Peyer's patch (tissue), 4 donors: ENCODE data around the gene LINGO1. TPM values are rescaled to one million over a fixed set of nuclear protein-coding genes. Genes with fewer than 3 reads are reported as not detected.

ENCODE experiments used
- DNase-seq, 3 donors: peaks; one replicate each; pipeline ENCODE4 v3.0.0-alpha.2; 2017 to 2019
- H3K27ac ChIP-seq, 4 donors: fragments of 200-600 bp; sonication (generic); one replicate each; pipeline ENCODE4 v1.5.1; 2016 to 2019
- H3K27me3 ChIP-seq, 2 donors: fragments of 200-600 bp; sonication (generic); one replicate each; pipeline ENCODE4 v1.5.1; 2019
- H3K36me3 ChIP-seq, 3 donors: fragments of 200-600 bp; sonication (generic); one replicate each; pipeline ENCODE4 v1.5.1; 2016 to 2019
- H3K4me1 ChIP-seq, 4 donors: fragments of 200-600 bp; sonication (generic); one replicate each; pipeline ENCODE4 v1.5.1; 2016 to 2019
- H3K4me3 ChIP-seq, 4 donors: fragments of 200-600 bp; sonication (generic); 1 replicate in 3 of 4; 2 replicates in 1 of 4; pipeline ENCODE4 v1.5.1; 2016 to 2019; ENCODE audit warnings: mild to moderate bottlenecking in 1 of 4
- H3K9me3 ChIP-seq, 4 donors: fragments of 200-600 bp; sonication (generic); one replicate each; pipeline ENCODE4 v1.5.1; 2016 to 2019; ENCODE audit warnings: mild to moderate bottlenecking in 1 of 4
- POLR2A ChIP-seq, 2 donors: fragments of 450-650 bp; IDR thresholded peaks; one replicate each; pipeline ENCODE4 v1.5.1; 2017; ENCODE audit warnings: antibody characterized with exemption in 2 of 2, mild to moderate bottlenecking in 2 of 2, moderate library complexity in 2 of 2
- total RNA-seq, 4 donors: library from RNA; depleted of rRNA; stranded (reverse); fragments of >200 nt; gene quantifications; one replicate each; pipeline ENCODE4 v1.1.0, GENCODE V29; 2016
- TF ChIP-seq, protein P1 (sequence below), 6 experiments: fragments of 450-650 bp in 4 of 6; fragments of 200-600 bp in 2 of 6; sonication (generic) in 1 of 6; IDR thresholded peaks; one replicate each; pipeline ENCODE4 v1.5.1; 2017 to 2019; ENCODE audit warnings: antibody characterized with exemption in 6 of 6, mild to moderate bottlenecking in 3 of 6, moderate library complexity in 1 of 6

Gene LINGO1
- total RNA-seq, 4 donors from 2014 or later: 3.0 TPM; not detected in 3

- Histone ChIP-seq H3K27ac (no peak overlapping the region), H3K27me3 (no peaks in the 10 kb centered on the region), H3K4me3 (no peak overlapping the region), H3K36me3 (no peaks in the 10 kb centered on the region), H3K4me1 (peaks cover 0 to 6% (median 0%) of the 10 kb centered on the region in 4 donors), H3K9me3 (no peaks in the 10 kb centered on the region)
- no peak for DNase-seq
- TF ChIP-seq POLR2A (IDR thresholded peaks at IDR 0.05): no peak
- TF ChIP-seq, protein P1, sequence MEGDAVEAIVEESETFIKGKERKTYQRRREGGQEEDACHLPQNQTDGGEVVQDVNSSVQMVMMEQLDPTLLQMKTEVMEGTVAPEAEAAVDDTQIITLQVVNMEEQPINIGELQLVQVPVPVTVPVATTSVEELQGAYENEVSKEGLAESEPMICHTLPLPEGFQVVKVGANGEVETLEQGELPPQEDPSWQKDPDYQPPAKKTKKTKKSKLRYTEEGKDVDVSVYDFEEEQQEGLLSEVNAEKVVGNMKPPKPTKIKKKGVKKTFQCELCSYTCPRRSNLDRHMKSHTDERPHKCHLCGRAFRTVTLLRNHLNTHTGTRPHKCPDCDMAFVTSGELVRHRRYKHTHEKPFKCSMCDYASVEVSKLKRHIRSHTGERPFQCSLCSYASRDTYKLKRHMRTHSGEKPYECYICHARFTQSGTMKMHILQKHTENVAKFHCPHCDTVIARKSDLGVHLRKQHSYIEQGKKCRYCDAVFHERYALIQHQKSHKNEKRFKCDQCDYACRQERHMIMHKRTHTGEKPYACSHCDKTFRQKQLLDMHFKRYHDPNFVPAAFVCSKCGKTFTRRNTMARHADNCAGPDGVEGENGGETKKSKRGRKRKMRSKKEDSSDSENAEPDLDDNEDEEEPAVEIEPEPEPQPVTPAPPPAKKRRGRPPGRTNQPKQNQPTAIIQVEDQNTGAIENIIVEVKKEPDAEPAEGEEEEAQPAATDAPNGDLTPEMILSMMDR (IDR thresholded peaks at IDR 0.05): no peak
Measured at GRCh38 chr15:77566092-77566491, 66.6 kb downstream of the LINGO1 start.

GRCh38 chr15:77565378-77565915, 67.3 kb downstream of the LINGO1 start:
- H3K4me1 ChIP-seq: peaks cover 0 to 6% (median 0%) of the 10 kb centered on the region in 4 donors

GRCh38 chr15:77564938-77565337, 67.8 kb downstream of the LINGO1 start:
- Histone ChIP-seq H3K27ac (no peak overlapping the region), H3K27me3 (no peaks in the 10 kb centered on the region), H3K4me1 (peaks cover 0 to 6% (median 0%) of the 10 kb centered on the region in 4 donors), H3K36me3 (no peaks in the 10 kb centered on the region), H3K9me3 (no peaks in the 10 kb centered on the region), H3K4me3 (no peak overlapping the region)
- DNase-seq: no peak
- TF ChIP-seq, protein P1 (IDR thresholded peaks at IDR 0.05): no peak
- no peak for TF ChIP-seq POLR2A (IDR thresholded peaks at IDR 0.05)

More at GRCh38 chr15:77565378-77565915, 67.3 kb downstream of the LINGO1 start:
- no peak overlapping the region for H3K4me3 ChIP-seq
- no peak overlapping the region for H3K27ac ChIP-seq
- no peak for TF ChIP-seq POLR2A (IDR thresholded peaks at IDR 0.05)
- TF ChIP-seq, protein P1 (IDR thresholded peaks at IDR 0.05): no peak
- no peaks in the 10 kb centered on the region for H3K9me3 ChIP-seq
- no peaks in the 10 kb centered on the region for H3K27me3 ChIP-seq
- DNase-seq: no peak
- H3K36me3 ChIP-seq: no peaks in the 10 kb centered on the region

DNA sequence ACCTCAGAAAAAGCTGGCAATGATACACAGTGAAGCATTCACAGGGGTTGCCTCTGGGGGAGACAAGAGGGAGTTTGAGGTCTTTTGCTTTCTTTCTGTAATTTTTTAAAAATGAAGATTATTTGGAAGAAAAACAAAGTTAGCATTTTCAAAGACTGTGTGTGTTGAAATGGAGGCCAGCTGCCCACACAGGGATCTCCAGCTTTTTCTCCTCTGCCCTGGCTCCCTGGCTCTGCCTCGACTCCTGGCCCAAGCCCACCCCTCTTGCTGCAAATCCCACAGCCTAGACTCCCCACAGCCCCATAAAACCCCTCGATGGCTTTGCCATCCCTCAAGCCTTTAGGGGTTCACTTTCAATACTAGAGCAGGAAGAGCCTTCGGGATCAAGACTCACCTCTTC, 68.4 kb downstream of the LINGO1 start:
- DNase-seq: no peak

GRCh38 chr15:77563623-77564156, 69.0 kb downstream of the LINGO1 start:
- Histone ChIP-seq H3K36me3 (no peaks in the 10 kb centered on the region), H3K27ac (no peak overlapping the region), H3K4me3 (no peak overlapping the region), H3K27me3 (no peaks in the 10 kb centered on the region), H3K4me1 (no peaks in the 10 kb centered on the region), H3K9me3 (no peaks in the 10 kb centered on the region)
- no peak for TF ChIP-seq POLR2A (IDR thresholded peaks at IDR 0.05)
- TF ChIP-seq, protein P1 (IDR thresholded peaks at IDR 0.05): no peak
- DNase-seq: no peak

More for the DNA sequence above, 68.4 kb downstream of the LINGO1 start:
- Histone ChIP-seq H3K4me1 (no peaks in the 10 kb centered on the region), H3K27ac (no peak overlapping the region), H3K9me3 (no peaks in the 10 kb centered on the region), H3K36me3 (no peaks in the 10 kb centered on the region), H3K27me3 (no peaks in the 10 kb centered on the region), H3K4me3 (no peak overlapping the region)
- TF ChIP-seq, protein P1 (IDR thresholded peaks at IDR 0.05): no peak

Other genes with a start within 250 kb of the LINGO1 start
- gene PEAK1, start 212.8 kb downstream of the LINGO1 start, total RNA-seq: 10 to 100 TPM; 28.7 to 81.7 (median 52.4) TPM
- 100 to 1,000 TPM in 1 of 4 donors, 10 to 100 TPM in 3; 38.4 to 122 (median 41.6) TPM for gene HMG20A, start 212.0 kb downstream of the LINGO1 start, total RNA-seq